ENCODE measurements around the gene CHRM2.

The CHRM2 gene

DNA sequence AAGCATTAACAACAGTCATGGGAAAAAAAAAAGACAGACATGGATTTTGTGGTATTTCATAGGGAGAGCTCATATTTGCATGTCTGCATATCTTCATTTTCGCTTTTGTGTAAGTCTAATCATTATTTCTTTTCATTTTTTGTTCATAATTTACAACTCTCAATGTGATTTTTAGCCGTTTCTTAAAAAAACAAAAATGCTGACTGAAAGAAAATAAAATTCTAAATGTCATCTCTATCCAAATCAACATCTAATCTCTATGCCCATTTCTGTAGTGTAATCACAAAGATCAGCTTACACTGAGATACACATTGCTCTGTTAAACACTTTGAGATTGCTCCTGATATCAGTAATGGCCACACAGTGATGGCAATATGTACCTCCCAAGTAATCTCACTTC lies 29.2 kb downstream of the CHRM2 start:
- DNase-seq, result no peak

DNA sequence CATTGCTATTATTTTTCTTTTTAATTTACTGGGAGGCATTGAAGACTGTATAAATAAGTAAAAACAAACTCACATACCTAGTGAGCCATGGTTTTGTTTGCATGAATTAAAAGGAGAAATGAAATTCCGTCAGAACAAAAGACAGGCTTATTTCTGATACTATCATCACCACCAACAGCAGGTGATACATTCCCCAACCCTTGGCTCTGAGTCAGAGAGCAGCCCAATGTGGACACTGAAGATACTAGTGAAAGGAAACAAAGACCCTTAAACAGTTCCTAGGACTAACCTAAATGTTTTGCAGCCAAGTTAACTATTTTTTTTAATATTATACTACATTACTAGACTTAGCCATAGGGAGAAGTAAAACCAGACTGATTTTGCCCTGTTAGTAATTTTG lies 31.6 kb downstream of the CHRM2 start:
- DNase-seq, result no peak

DNA sequence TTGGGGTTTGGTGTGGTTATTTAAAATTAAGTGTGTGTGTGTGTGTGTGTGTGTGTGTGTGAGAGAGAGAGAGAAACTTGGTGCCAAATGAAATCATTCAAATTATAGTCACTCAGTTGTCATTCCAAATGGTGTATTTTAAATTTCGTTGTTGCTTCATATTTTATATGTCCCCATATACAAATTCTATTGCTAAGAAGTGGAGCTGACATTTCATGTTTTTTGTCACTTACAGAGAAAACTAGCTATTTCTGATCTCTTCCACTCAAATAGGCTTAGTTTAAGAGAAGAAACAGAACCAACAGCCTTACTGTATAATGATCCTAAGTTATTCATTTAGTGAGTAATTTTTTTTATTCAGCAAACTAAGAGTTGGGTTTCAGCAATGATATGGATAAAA lies 42.3 kb downstream of the CHRM2 start:
- DNase-seq, result no peak

DNA sequence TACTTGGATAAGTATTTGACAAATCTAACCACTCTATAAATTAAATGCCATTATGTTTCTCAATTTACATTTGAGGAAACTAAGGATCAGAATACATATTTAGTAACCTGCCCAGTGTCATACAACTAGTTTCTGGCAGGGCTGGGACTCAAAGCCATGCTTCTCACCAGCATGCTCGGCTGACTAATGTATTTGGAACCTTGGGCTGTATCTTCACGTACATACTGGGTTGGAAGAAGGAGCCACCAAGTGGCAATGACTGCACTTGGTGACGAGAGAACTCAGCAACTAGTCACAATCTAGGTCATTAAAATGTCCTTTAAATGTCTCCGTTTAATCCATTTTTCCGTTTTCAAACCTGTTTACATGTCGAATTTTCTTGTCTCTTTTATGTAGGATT lies 42.9 kb downstream of the CHRM2 start:
- no peak for DNase-seq

DNA sequence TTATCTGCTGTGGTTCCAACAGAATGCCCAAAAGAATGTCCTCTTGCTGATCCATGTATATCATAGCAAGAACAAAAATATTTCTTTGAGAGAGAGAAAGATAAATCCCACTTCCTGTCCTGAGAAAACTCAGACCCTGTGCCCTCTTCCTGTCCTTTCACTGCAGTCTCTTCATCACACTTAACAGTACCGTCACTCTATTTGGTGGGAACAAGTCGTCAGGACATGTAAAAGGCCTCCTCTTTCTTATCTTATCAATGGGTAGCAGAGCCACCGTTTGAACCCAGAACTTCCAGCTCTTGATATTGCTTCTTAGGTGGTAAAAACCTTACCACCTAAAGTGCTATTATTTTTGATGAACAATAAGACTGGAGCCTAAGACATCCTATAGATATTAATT lies 43.9 kb downstream of the CHRM2 start:
- no peak for DNase-seq

DNA sequence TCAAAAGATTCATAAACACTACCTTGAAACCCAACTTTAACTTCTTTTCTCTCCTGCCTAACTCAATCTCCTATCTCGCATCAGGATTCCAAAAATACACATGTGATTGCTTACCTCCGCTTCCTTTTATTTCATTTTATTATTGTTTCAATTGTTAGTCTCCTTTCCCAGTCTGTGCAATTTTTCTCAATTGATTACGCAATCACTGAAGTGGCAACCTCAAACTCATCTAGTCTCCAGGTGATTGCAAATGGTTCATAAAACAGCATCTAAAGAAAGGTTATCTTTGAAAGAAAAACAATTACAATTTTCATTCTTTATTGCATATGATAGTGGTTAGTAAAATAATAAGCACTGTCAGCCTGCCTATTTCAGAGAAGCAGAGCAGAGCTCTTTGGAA lies 45.6 kb downstream of the CHRM2 start:
- DNase-seq, result no peak

DNA sequence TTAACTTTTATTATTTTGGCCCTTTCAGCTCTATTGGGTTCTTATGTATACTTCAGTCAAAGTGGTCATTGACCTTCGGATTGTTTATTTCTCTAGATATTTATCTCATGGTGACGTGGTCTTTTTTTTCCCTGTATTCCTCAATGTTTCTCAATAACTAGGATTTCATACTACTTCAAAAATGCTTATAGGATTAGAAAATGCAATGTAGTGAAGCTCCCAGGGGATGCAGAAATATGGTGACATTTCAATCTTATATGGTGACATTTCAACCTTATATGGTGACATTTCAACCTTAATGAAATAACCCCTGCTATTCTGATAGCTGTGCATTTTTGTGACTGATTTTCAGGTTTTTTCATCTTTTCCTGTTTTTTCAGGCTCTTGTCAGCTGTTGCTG lies 51.4 kb downstream of the CHRM2 start:
- DNase-seq, result no peak

DNA sequence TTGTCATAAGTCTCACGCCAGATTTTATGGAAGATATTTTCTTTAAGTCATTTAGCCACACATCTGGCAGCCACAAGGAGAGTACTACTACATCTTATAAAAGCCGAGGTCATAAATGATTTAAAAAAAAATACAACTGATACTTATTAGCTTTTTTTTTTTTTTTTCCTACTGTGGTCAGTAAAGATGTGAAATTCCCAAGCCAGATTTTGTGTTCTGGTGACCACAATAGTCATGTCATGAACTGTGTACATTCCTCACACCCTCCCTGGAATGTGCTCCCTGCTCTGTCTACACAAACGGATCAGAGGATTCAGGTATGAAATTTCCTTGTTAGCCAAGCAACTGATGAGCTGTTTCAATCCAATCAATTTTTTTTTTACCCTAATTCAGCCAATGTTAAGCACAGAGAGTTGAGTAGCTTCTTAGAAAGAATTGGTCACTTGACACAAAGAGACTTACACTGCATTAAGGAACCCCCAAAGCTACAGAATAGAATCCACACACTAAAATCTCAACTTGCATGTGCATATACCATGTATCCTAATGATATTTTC lies 54.7 kb downstream of the CHRM2 start:
- no peak for DNase-seq

DNA sequence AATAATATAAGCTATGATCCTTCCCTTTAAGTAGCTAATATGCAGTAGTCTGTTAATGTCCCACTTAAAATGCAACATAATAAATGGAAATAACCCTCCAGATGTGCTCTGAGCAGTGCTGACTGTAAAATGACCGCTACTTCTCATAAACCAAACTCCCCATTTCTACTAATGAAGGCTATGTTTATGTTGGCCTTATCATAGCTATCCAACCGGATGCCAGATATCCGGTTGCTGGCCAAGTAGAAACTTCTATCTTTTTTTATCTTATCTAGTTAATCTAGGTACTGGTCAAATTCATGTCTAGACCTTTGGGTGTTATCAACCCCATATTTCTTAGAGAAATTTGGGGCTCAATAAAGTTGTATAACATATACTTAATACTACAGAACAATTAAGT lies 56.6 kb downstream of the CHRM2 start:
- no peak for DNase-seq

DNA sequence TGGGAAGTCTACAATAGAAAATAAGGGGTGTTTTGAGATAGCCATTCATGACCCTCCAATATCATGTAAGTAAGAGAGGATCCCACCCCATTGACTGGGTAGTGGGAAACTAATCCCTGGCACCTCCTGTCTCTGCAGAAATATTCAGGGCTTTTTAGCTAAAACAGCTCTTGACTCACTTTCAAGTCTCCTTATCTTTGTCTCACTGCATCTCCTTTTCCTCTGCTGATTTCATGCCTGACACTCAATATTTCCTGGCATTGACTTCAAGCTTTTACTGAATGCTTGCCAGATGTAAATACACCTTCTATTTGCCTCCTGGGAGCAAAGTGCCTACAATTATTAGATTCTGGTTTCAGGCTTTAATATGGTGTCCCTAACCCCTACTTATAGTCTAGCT lies 57.1 kb downstream of the CHRM2 start:
- no peak for DNase-seq

DNA sequence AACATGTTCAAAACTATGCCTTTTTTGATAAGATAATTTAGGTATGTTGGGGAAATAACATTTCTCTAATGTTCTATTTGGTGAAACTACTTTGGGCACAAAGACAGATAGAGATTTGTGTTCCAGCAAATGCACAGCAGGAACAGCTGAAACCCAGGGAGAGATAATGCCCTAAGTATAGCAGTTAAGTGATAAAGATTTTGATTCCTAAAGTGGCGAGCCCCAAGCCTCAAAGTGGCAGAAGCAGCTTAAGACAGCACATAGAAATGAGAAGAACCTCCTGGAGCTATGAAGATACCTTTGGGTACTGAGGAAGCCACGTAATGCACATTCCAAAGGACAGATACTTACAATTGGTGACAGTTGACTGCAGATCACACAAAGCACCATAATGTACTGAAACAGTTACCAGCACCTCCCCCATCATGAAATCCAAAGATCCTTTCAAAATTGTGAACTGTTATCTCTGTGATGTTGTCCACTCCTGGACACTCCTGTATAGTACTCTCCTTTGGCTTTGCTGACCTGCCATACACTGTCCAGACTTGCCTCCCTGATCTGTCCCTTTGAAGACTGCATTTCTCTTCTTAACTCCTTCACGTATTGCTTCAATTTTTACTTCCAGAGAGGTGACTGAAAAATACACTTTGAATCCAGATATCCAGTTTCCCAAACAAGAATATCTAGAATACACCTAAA lies 62.9 kb downstream of the CHRM2 start:
- no peak for DNase-seq

DNA sequence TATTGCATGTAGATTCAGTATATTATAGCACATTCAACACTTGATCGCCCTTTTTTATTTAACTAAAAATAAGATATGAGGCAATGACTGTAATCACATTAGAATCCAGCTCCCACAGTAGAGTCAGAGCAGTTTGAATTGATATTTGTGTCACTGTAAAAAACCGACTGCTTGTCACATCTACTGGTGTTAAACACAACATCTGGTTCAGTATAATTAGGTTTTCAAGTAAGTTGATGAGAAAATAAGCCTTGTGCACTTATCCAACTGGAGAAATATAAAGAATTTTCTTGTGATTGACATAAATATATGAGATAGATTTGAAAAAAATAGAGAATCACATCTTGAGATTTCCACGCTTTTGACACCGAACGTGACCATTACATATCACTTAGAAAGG lies 69.0 kb downstream of the CHRM2 start:
- DNase-seq, result no peak

DNA sequence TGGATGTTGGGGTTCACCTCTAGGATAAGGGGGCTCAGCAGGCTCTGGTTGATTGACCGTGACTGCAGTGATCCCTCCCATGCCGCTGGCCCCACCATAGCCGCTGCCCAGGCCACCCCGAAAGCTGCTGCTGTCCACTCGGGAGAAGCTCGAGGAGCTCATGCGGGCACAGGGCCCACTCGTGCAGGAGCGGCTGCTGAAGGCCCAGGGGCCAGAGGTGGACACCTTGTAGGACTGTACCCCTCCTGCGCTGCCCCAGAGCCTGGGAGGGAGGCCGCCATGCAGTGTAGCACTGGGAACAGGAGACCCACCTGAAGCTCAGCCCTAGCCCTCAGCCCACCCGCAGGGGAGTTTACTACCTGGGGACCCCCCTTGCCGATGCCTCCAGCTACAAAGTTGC lies 70.0 kb downstream of the CHRM2 start:
- DNase-seq, result no peak

DNA sequence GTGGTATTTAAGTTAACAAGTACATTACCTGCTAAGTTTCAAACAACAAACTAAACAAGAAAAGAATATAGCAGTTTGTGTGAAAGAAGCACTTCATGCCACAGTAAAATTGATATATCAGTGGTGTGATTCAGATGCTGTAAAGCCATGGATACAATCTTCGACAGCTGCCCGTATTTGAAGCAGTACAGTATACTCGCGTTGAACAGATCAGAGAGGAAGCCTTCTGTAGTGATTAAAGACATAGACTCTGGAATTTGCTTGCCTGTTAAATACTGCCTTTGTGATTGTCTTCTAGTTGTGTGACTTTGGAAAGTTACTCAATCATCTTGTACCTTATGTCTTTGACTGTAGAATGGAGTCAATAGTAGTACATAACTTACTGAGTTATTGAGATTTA lies 71.7 kb downstream of the CHRM2 start:
- no peak for DNase-seq

DNA sequence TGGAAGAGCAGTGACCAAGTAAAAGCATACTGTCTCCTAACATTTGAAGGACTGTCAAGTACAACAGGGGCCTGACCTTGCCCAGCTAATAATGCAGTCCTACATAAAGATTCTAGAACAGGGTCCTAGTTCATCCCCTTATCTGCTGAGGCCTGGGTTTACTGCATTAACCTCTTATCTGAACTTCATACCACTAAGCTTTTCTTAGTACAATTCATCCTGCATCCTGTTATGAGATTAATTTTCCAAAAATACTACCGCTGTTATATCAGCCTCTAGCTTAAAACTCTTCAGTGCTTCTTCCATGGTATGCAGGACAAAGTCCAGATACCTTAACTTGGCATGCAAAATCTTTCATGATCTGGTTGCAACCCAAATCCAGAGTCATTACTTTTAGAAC lies 72.5 kb downstream of the CHRM2 start:
- no peak for DNase-seq

DNA sequence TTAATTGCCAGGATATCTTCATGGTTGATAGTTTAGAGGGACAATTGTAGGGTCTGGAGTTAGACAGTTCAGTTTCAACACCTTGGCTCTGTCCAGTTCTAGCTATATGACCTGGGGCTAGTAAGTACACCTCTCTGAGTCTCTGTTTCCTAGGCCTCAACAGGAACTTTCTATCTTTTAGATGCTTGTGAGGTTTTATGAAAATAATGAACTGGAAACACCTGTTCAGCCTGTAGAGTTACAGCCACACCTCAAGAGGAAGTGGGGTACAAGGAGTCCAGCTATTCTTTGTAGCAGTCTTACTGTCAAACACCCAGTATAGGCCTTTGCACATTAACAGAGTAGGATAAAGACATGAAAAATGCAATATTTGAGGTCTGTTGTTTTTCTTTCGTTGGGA lies 73.4 kb downstream of the CHRM2 start:
- no peak for DNase-seq

DNA sequence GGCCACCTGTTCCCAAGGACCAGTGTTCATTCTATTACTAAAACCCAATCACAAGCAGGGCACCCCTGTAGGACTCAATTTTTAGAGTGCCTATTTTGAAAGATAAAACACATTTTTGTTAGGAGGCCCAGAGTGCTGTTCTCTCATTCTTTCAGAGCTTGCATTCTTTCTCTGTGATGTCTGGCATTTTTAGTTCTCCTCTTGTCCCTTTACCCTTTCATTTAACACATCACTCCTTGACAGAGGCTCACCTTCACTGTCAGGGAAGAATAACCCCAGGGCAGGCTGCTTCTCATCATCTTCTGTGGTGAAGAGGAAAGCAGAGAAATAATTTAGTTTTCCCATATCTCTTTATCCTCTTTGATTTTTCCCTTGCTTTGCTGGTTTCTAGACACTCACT lies 73.9 kb downstream of the CHRM2 start:
- no peak for DNase-seq

DNA sequence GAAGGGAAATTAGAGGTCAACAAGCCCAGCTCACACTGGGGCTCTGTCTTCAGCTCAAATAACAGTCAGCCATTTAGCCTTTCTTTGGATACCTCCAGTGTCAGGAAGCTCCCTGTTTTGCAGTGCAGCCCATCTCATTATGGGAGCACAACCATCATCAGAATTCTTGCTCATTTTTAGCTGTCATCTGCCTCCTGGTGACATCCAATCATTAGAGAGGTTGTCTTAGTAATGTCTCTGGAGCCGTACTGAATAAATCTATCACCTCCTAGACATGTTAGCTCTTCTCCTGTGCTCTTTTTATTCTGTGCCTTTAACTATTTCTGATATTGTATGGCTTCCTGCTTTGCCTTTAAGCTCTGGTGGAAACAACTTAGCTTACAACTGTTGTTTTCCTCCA lies 74.5 kb downstream of the CHRM2 start:
- DNase-seq, result no peak

DNA sequence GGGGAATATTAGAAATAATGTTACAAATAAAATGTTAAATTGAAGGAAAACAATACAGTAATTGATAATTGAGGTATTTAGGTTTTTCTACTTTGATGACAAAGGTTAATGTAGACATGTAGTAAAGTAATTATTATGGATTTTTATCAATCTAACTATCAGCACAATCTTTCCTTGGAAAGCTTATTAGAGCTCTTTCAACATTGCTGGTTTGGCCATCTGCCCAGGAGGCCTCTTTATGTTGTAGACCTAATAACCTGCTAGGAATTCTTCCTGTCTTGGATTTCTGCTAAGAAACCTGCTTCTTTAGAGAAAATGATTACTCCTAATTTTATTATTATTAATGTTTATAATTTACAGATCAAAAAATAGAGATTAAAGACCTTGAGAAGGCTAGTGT lies 78.9 kb downstream of the CHRM2 start:
- no peak for DNase-seq

DNA sequence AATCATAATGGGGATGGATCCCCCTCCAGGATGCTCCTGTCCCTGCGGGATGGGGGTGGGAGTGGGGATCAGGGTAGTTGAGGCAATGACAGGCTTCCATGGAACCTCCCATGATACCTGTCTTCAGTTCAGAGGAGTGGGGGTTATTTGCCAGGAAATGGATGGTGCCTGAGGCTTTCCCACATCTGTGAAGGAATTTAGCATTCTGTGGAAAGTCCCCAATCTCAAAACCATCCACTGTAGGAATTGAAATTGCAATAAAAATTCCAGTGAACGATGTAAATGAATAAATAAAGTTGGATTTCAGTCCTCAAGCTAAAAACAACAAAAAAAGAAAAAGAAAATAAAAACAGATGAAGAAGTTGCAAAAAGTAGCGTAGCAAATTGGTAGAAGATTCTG lies 81.9 kb downstream of the CHRM2 start:
- DNase-seq, result no peak

DNA sequence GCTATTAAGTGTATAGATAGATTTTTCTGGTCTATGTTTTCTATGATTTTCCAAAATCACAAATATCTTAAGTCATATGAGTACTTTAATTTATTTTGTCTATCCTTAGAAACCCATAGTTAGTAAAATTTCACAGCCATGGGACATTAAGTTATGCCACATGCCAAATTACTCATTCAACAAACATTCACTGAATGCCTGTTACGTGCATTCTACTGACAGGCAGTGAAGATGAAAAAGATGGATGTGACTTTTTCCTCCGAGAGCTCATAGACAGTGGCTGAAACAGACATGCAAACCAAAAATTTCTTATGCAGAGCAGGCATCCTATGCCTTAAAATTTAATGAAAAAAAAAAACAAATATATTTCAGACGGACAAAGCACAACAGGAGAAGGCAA lies 84.9 kb downstream of the CHRM2 start:
- no peak for DNase-seq

DNA sequence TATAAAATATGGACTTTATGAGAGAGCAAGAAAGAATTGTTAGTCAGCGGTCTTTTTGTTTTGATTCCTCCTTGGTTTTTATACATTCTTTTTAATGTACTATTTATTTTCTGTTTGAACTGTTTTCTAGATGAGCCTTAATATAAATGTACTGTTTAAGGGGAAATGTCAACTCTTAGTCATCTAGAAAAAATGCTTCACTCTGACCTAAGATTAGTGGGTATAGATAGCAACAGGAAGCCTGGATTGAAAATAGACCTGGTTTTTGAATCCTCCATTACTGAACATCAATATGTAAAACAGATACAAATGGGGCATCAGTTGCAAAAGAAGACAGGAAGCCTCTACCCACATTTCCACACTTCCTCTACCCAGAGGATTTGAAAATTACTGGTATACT lies 87.8 kb downstream of the CHRM2 start:
- DNase-seq, result no peak

DNA sequence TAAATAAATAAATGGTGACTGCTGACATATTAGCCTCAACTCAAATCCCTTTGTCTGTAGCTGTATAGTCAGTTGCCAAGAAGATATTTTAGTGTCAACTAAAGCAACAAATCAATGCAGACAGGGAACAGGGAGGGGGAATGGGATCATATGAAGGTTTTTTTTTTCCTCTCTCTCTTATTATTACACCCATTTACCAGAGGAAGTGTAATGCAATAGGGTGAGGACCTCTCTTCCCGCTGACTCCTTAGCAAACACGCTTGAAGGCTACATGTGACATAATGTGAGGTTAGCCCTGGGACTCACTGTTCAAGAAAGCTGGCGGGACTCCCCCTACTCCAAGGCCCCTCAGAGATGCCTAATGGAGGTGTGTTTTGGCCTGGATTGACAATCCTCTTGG lies 88.2 kb downstream of the CHRM2 start:
- no peak for DNase-seq

DNA sequence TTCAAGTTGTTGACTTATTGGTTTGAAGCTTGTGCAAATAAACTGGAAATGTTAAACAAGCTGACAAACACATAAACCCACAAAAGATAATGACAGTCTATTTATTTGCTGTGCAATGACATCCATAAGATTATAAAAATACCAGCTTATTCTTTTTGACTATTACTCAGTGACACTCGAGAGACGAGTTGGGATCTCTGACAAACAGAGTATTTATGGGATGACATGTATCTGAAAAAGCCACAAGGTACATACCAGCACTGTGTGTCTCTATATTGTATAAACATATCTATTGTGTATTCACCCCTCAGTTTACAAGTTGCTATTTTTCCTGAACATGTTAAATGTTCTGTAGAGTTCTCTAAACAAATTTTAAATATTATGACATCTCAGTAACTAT lies 88.9 kb downstream of the CHRM2 start:
- DNase-seq, result no peak

DNA sequence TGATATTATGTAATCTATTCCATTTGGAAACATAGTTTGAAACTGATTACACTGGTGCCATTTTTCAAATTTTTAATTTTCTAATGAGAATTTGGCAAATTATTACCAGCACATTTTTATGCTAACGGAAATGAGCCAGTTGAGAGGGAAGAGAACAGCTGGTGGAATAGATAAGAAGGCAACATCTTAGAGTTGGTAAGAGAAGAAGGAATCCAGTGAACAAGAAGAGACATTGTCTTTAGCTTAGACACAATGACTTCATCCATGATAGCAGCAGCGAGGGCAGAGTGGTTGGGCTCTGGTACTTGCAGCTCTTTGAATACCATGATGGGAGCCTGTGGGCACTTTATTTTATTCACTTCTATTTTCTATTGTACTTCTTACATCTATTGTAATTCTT lies 89.6 kb downstream of the CHRM2 start:
- DNase-seq, result no peak

DNA sequence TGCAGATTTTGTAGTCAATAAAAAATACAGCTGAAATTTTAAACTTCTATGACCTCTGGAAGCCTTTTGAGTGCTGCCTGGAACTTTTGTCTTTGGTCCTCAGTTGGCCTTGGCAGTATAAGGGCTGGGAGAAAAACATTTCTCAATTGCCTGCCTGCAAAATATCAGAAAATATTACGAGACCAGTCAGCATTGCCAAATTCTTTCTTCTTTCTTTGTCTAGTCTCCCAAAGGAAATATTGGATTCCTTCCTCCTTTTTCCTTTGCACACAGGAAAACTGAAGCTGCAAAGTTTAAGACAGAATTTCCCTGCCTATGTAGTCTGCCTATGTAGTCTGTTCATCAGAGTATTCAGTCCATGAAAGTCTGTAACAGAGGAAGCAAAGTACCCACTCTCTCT lies 95.9 kb downstream of the CHRM2 start:
- no peak for DNase-seq
